OCI-LY7 (cell line): ENCODE results near the gene TMEM106C. TPM values are rescaled to one million over a fixed set of nuclear protein-coding genes. Genes with fewer than 3 reads are reported as not detected.

ENCODE experiments used
- BruUV-seq: library from RNA; stranded (reverse); fragments of 400-500 nt; replicated peaks from 2 replicates; lab custom pipeline; 2021; lab: Mats Ljungman, UMichigan
- CTCF ChIA-PET: fragments of 300-600 bp; sonication (Branson Sonifier 250); formaldehyde crosslinking; loops from one replicate; lab custom pipeline; 2022; ENCODE audit warnings: antibody characterized with exemption; ENCODE audit not compliant: unreplicated experiment; lab: Charles Lee
- POLR2A ChIA-PET: fragments of 300-600 bp; sonication (Branson Sonifier 250); formaldehyde crosslinking; loops from one replicate; lab custom pipeline; 2022; ENCODE audit warnings: antibody characterized with exemption; lab: Charles Lee
- DNase-seq: peaks from one replicate; pipeline ENCODE4 v3.0.0-alpha.2; 2015; ENCODE audit warnings: low spot score
- H2AFZ ChIP-seq: fragments of 200-600 bp; sonication (generic), shearing (Covaris generic); 2 replicates; pipeline ENCODE4 v1.6.1; 2014; ENCODE audit warnings: mild to moderate bottlenecking, antibody characterized with exemption, low read length, moderate library complexity
- H3K27ac ChIP-seq: fragments of 200-600 bp; sonication (generic); 2 replicates; pipeline ENCODE4 v1.5.1; 2014; ENCODE audit warnings: mixed run types, low read depth, mild to moderate bottlenecking, moderate library complexity, low read length, inconsistent platforms; ENCODE audit not compliant: poor library complexity, severe bottlenecking
- H3K36me3 ChIP-seq: fragments of 200-600 bp; sonication (generic); 2 replicates; pipeline ENCODE4 v1.6.1; 2014; ENCODE audit warnings: mild to moderate bottlenecking, antibody characterized with exemption, low read length, moderate library complexity, mixed read lengths; ENCODE audit not compliant: insufficient read depth
- H3K4me1 ChIP-seq: fragments of 200-600 bp; sonication (generic); 2 replicates; pipeline ENCODE4 v1.5.1; 2014; ENCODE audit warnings: mild to moderate bottlenecking, low read length; ENCODE audit not compliant: insufficient read depth, poor library complexity, severe bottlenecking
- H3K4me2 ChIP-seq: fragments of 200-600 bp; sonication (generic); 2 replicates; pipeline ENCODE4 v1.6.1; 2014; ENCODE audit warnings: mild to moderate bottlenecking, low read length
- H3K4me3 ChIP-seq: fragments of 200-600 bp; sonication (generic); 2 replicates; pipeline ENCODE4 v1.5.1; 2014; ENCODE audit warnings: mild to moderate bottlenecking, low read depth, low read length; ENCODE audit not compliant: poor library complexity, severe bottlenecking
- H3K79me2 ChIP-seq: fragments of 200-600 bp; sonication (generic); 2 replicates; pipeline ENCODE4 v1.6.1; 2016; ENCODE audit warnings: low read depth, mild to moderate bottlenecking, low read length, moderate library complexity, mixed read lengths; ENCODE audit not compliant: insufficient read depth
- H3K9me2 ChIP-seq: fragments of 200-600 bp; sonication (generic); 2 replicates; pipeline ENCODE4 v1.6.1; 2016; ENCODE audit warnings: mild to moderate bottlenecking, low read length, mixed read lengths; ENCODE audit not compliant: insufficient read depth
- H3K9me3 ChIP-seq: fragments of 200-600 bp; sonication (generic); 2 replicates; pipeline ENCODE4 v1.6.1; 2014; ENCODE audit warnings: mild to moderate bottlenecking, mixed run types, low read length, mixed read lengths
- H4K20me1 ChIP-seq: fragments of 200-600 bp; sonication (generic); 2 replicates; pipeline ENCODE4 v1.6.1; 2014; ENCODE audit warnings: mild to moderate bottlenecking, antibody characterized with exemption, low read length, moderate library complexity, mixed read lengths; ENCODE audit not compliant: insufficient read depth
- EZH2phosphoT487 ChIP-seq: fragments of 200-600 bp; sonication (generic); IDR thresholded peaks from 2 replicates; pipeline ENCODE4 v1.6.1; 2018; ENCODE audit warnings: low read depth, borderline replicate concordance, mild to moderate bottlenecking, mixed run types, antibody characterized with exemption, low read length, moderate library complexity, mixed read lengths
- intact Hi-C: fragments of 100-400 bp; cut with micrococcal nuclease; formaldehyde crosslinking; loops from one replicate; pipeline ENCODE4 v1.10.0; 2022; ENCODE audit not compliant: unreplicated experiment
- total RNA-seq, 2 experiments: library from RNA; depleted of rRNA in 1 of 2; stranded (reverse); fragments of >200 nt in 1 of 2; shearing (Covaris generic) in 1 of 2; gene quantifications; 2 replicates each; pipeline ENCODE4 v1.2.3, GENCODE V29; 2014 to 2022
- TF ChIP-seq, protein P1 (sequence below): fragments of 200-600 bp; sonication (generic); conservative IDR thresholded peaks from 2 replicates; pipeline ENCODE4 v1.5.1; 2014; ENCODE audit warnings: mild to moderate bottlenecking, antibody characterized with exemption, low read length, moderate library complexity, mixed read lengths

TMEM106C gene
- total RNA-seq, 2 experiments from 2014 or later: 123 to 182 TPM

DNA sequence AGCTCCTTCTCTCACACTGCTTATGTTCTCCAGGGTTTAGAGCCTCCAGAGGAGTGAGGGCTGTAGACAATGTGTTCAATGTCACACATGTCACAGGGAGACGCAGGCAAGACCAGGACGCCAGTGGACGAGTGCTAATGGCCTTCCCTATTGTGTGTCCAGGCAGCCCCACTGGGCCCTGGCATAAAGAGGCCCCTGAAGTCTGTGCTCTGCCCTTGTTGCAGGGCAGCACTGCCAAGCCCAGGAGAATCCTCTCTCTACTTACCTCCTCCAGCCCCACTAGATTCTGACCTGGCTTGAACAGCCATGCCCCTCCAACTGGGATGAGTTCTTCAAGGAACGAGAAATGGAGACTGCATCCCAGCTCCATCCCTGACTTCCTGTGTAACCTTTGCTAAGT, 24.8 kb upstream of the TMEM106C start:
- TF ChIP-seq EZH2phosphoT487: no peak
- TF ChIP-seq, protein P1, sequence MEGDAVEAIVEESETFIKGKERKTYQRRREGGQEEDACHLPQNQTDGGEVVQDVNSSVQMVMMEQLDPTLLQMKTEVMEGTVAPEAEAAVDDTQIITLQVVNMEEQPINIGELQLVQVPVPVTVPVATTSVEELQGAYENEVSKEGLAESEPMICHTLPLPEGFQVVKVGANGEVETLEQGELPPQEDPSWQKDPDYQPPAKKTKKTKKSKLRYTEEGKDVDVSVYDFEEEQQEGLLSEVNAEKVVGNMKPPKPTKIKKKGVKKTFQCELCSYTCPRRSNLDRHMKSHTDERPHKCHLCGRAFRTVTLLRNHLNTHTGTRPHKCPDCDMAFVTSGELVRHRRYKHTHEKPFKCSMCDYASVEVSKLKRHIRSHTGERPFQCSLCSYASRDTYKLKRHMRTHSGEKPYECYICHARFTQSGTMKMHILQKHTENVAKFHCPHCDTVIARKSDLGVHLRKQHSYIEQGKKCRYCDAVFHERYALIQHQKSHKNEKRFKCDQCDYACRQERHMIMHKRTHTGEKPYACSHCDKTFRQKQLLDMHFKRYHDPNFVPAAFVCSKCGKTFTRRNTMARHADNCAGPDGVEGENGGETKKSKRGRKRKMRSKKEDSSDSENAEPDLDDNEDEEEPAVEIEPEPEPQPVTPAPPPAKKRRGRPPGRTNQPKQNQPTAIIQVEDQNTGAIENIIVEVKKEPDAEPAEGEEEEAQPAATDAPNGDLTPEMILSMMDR: no peak
- Histone ChIP-seq H3K27ac (no peak overlapping the region), H3K9me2 (no peaks in the 10 kb centered on the region), H3K4me3 (no peak overlapping the region), H3K36me3 (no peaks in the 10 kb centered on the region), H3K9me3 (no peaks in the 10 kb centered on the region), H3K4me1 (no peaks in the 10 kb centered on the region), H3K4me2 (no peak overlapping the region), H2AFZ (no peak overlapping the region), H3K79me2 (no peaks in the 10 kb centered on the region), H4K20me1 (no peaks in the 10 kb centered on the region)
- no TSS peak for BruUV-seq
- CTCF ChIA-PET: interaction anchor here (1.3 kb wide), 1 partner anchor 26 kb away, joined by 3 read pairs; no protein-coding TSS in a partner anchor
- no peak for DNase-seq
- POLR2A ChIA-PET: interaction anchor here (0.5 to 1.4 kb wide), 3 partner anchors 9 to 233 kb away, joined by 3 read pairs; no protein-coding TSS in a partner anchor
- intact Hi-C loops: no loop called here

DNA sequence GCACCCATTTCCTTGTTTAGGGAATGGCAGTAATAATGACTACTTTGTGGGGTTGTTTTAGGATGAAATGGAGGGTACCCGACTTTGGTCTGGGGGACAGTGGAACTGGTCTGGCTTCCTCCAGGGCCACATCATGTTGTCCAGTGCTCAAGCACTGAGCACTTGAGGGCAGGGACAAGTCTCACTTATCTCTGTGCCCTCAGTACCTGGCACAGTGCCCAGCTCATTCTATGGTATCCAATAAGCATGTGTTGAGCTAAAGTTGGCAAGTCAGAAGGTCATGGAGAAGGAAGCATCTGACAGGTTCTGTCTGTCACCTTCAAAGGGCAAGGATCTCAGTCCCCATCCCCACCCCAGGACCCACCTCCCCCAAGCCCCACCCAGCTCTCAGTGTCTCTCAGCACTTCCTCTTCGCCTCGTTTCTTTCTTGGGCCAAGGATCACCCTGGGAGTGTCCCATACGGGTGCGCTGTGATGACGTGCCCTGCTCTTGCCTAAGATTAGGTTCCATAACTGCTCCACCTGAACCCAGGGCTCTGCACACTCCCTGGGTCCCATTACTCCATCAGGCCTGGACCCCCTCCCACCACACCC, 24.3 kb upstream of the TMEM106C start:
- intact Hi-C loops: no loop called here
- CTCF ChIA-PET: interaction anchor here (1.3 kb wide), 1 partner anchor 26 kb away, joined by 3 read pairs; no protein-coding TSS in a partner anchor
- no TSS peak for BruUV-seq

More for the DNA sequence above, 24.3 kb upstream of the TMEM106C start:
- no peaks in the 10 kb centered on the region for H3K79me2 ChIP-seq
- H3K4me1 ChIP-seq: no peaks in the 10 kb centered on the region
- H2AFZ ChIP-seq: no peak overlapping the region
- H3K27ac ChIP-seq: no peak overlapping the region
- H3K9me2 ChIP-seq: no peaks in the 10 kb centered on the region
- DNase-seq: no peak
- H3K4me2 ChIP-seq: no peak overlapping the region
- POLR2A ChIA-PET: interaction anchor here (0.5 kb wide), 1 partner anchor 232 kb away, joined by 3 read pairs; no protein-coding TSS in a partner anchor
- H4K20me1 ChIP-seq: no peaks in the 10 kb centered on the region
- no peaks in the 10 kb centered on the region for H3K9me3 ChIP-seq
- no peaks in the 10 kb centered on the region for H3K36me3 ChIP-seq
- no peak for TF ChIP-seq EZH2phosphoT487
- TF ChIP-seq, protein P1: no peak
- H3K4me3 ChIP-seq: no peak overlapping the region
